ENCODE results near the gene PEAR1. TPM values are rescaled to one million over a fixed set of nuclear protein-coding genes. Genes with fewer than 3 reads are reported as not detected.

Gene PEAR1
- polyA plus RNA-seq, 1 of the 3 experiments (the other 2 are of a cell fraction), result 1.2 TPM

DNA sequence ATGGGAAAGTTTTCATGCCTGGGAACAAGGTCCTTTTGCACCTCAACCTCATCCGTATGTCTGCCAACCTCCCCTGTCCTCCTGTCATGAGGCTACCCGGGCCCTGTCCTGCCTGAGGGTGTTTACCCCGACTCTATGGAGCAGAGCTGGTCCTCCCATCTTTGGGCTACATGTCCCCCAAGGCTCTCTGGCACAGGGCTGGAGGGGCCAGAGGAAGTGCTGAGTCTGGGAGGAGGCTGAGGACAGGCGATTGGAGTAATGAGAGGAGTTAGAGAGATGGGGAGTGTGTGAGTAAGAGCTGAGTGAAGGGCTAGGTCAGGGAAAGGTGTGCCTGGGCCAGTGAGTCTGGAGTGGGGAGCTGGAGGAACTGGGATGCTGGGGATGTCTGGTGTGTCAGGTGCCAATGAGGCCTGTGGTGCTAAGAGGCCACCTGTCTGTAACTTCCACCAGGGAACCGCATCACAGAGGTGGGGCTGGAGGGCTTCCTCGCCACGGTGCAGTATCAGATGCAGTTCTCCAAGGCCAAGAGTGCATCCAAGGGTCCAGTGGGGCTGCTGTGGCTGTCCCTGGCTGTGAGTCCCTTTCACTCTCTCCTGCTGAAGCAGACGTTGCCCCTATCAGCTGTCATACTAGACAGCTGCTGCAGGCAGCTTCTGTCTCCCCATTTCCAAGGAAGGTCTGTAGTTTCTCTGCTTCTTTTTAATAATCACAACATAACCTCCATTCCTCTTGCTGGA lies 38.6 kb downstream of the PEAR1 start:
- 65% methylated on average over 7 of the region's 8 CpGs for WGBS (ENCODE audit: low lambda C conversion rate)
- ChIA-PET CTCF (interaction anchor here (1.0 to 12.9 kb wide), 10 partner anchors 21 to 274 kb away, joined by 3 to 182 read pairs (median 4); no protein-coding TSS in a partner anchor), POLR2A (no interaction called here)
- TF ChIP-seq SMC3 (IDR thresholded peaks at IDR 0.05; ENCODE audit: low read depth, low read length) (no peak), YY1 (IDR thresholded peaks at IDR 0.05; ENCODE audit: low read depth) (no peak), EP300 (IDR thresholded peaks at IDR 0.05; ENCODE audit: borderline replicate concordance in 1 of 2, low read depth in 1 of 2, low read length in 1 of 2) (no peak), SIN3A (IDR thresholded peaks at IDR 0.05; ENCODE audit: borderline replicate concordance, low read depth, low read length) (no peak), FOSL2 (IDR thresholded peaks at IDR 0.05; ENCODE audit: borderline replicate concordance, low read depth) (no peak), RXRA (IDR thresholded peaks at IDR 0.05; ENCODE audit: borderline replicate concordance, low read depth) (no peak), RCOR1 (IDR thresholded peaks at IDR 0.05; ENCODE audit: low read length) (no peak), CTCF (IDR thresholded peaks at IDR 0.05) (no peak), GABPA (IDR thresholded peaks at IDR 0.05; ENCODE audit: low read depth) (no peak), MXI1 (IDR thresholded peaks at IDR 0.05; ENCODE audit: low read depth, low read length) (no peak)
- TF ChIP-seq, protein P1, sequence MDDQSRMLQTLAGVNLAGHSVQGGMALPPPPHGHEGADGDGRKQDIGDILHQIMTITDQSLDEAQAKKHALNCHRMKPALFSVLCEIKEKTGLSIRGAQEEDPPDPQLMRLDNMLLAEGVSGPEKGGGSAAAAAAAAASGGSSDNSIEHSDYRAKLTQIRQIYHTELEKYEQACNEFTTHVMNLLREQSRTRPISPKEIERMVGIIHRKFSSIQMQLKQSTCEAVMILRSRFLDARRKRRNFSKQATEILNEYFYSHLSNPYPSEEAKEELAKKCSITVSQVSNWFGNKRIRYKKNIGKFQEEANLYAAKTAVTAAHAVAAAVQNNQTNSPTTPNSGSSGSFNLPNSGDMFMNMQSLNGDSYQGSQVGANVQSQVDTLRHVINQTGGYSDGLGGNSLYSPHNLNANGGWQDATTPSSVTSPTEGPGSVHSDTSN (IDR thresholded peaks at IDR 0.05), result no peak
- H3K9me3 ChIP-seq, result no peaks in the 10 kb centered on the region
- DNase-seq, result no peak
- H3K27ac ChIP-seq (ENCODE audit: low read depth in 2 of 2, low read length in 1 of 2), result no peak overlapping the region
- H3K27me3 ChIP-seq (ENCODE audit: insufficient read depth), result no peaks in the 10 kb centered on the region
- H2AFZ ChIP-seq (ENCODE audit: low read depth), result no peak overlapping the region
- H3K9me2 ChIP-seq, result no peaks in the 10 kb centered on the region
- peaks cover 0 to 7% of the 10 kb centered on the region in 2 experiments; a peak in 1 of 4 replicates for H3K4me1 ChIP-seq (ENCODE audit: control insufficient read depth in 1 of 2, insufficient read depth in 2 of 2, low read depth in 1 of 2, low read length in 1 of 2)
- H3K36me3 ChIP-seq (replicated peaks in 1 of 2; ENCODE audit: control insufficient read depth in 1 of 2, insufficient read depth in 2 of 2, low read length in 1 of 2), result peaks cover 0 to 22% of the 10 kb centered on the region in 2 experiments
- H3K9ac ChIP-seq, result no peak overlapping the region
- H3K4me2 ChIP-seq, result no peak overlapping the region
- no peaks in the 10 kb centered on the region for H4K20me1 ChIP-seq (ENCODE audit: insufficient read depth)
- no peak overlapping the region for H3K4me3 ChIP-seq (ENCODE audit: low read depth in 2 of 2, low read length in 1 of 2)
- peaks cover 2% of the 10 kb centered on the region for H3F3A ChIP-seq (replicated peaks; ENCODE audit: insufficient read depth)
- no peaks in the 10 kb centered on the region for H3K79me2 ChIP-seq (ENCODE audit: insufficient read depth)

- H3K79me2 ChIP-seq (ENCODE audit: insufficient read depth), result no peaks in the 10 kb centered on the region
- ChIA-PET POLR2A (no interaction called here), CTCF (interaction anchor here (1.2 to 12.9 kb wide), 7 partner anchors 22 to 244 kb away, joined by 4 to 182 read pairs (median 13); no protein-coding TSS in a partner anchor)
- no peaks in the 10 kb centered on the region for H3K9me2 ChIP-seq
- no peak overlapping the region for H3K9ac ChIP-seq
- H3K27ac ChIP-seq (ENCODE audit: low read depth in 2 of 2, low read length in 1 of 2), result no peak overlapping the region
- H3K4me1 ChIP-seq (ENCODE audit: control insufficient read depth in 1 of 2, insufficient read depth in 2 of 2, low read depth in 1 of 2, low read length in 1 of 2), result no peaks in the 10 kb centered on the region
- no peaks in the 10 kb centered on the region for H3F3A ChIP-seq (replicated peaks; ENCODE audit: insufficient read depth)
- H3K4me2 ChIP-seq, result no peak overlapping the region
- no peaks in the 10 kb centered on the region for H3K27me3 ChIP-seq (ENCODE audit: insufficient read depth)
- H3K4me3 ChIP-seq (ENCODE audit: low read depth in 2 of 2, low read length in 1 of 2), result no peak overlapping the region
- no peaks in the 10 kb centered on the region for H3K9me3 ChIP-seq
- H4K20me1 ChIP-seq (ENCODE audit: insufficient read depth), result no peaks in the 10 kb centered on the region
- H2AFZ ChIP-seq (ENCODE audit: low read depth), result no peak overlapping the region
- 94% methylated on average over 4 of the region's 6 CpGs for WGBS (ENCODE audit: low lambda C conversion rate)
- peaks cover 0 to 32% of the 10 kb centered on the region in 2 experiments for H3K36me3 ChIP-seq (replicated peaks in 1 of 2; ENCODE audit: control insufficient read depth in 1 of 2, insufficient read depth in 2 of 2, low read length in 1 of 2)
- no peak for DNase-seq
- TF ChIP-seq MEF2A (IDR thresholded peaks at IDR 0.05; ENCODE audit: borderline replicate concordance, low read depth), result no peak
- TF ChIP-seq GABPA (IDR thresholded peaks at IDR 0.05; ENCODE audit: low read depth), result no peak
- no peak for TF ChIP-seq RAD21 (IDR thresholded peaks at IDR 0.05; ENCODE audit: low read length)
- TF ChIP-seq IRF3 (IDR thresholded peaks at IDR 0.05; ENCODE audit: low read depth, low read length), result no peak
- no peak for TF ChIP-seq TAF1 (IDR thresholded peaks at IDR 0.05; ENCODE audit: borderline replicate concordance, low read depth, low read length)
- TF ChIP-seq POLR2AphosphoS5 (IDR thresholded peaks at IDR 0.05; ENCODE audit: low read depth, low read length), result no peak
- TF ChIP-seq SIN3A (IDR thresholded peaks at IDR 0.05; ENCODE audit: borderline replicate concordance, low read depth, low read length), result no peak
- no peak for TF ChIP-seq TEAD4 (IDR thresholded peaks at IDR 0.05; ENCODE audit: borderline replicate concordance, insufficient read depth)
- no peak for TF ChIP-seq YY1 (IDR thresholded peaks at IDR 0.05; ENCODE audit: low read depth)
- TF ChIP-seq GATA2 (CRISPR knock-in tag; IDR thresholded peaks at IDR 0.05), result no peak
- TF ChIP-seq EP300 (IDR thresholded peaks at IDR 0.05; ENCODE audit: borderline replicate concordance in 1 of 2, low read depth in 1 of 2, low read length in 1 of 2), result no peak
- TF ChIP-seq NFIC (IDR thresholded peaks at IDR 0.05; ENCODE audit: borderline replicate concordance), result no peak
- no peak for TF ChIP-seq CTCF (IDR thresholded peaks at IDR 0.05)
Observed at GRCh38 chr1:156933136-156933535, 39.6 kb downstream of the PEAR1 start.
